HepG2 (cell line): ENCODE results near the gene ZMYND8. TPM values are rescaled to one million over a fixed set of nuclear protein-coding genes. Genes with fewer than 3 reads are reported as not detected.

ENCODE experiments used
- ATAC-seq: fragments of 200-7000 bp; cut with Tn5 transposase; 3 replicates; pipeline ENCODE4 v1.9.1; 2020; ENCODE audit warnings: mild to moderate bottlenecking, moderate library complexity
- BruUV-seq: library from RNA; stranded (reverse); fragments of 400-500 nt; replicated peaks from 2 replicates; lab custom pipeline; 2021; lab: Mats Ljungman, UMichigan
- CTCF ChIA-PET: fragments of 300-600 bp; formaldehyde crosslinking; extraction: SDS; loops from one replicate; lab custom pipeline; 2021; ENCODE audit warnings: low total read pairs, inconsistent platforms, low intra/inter-chr PET ratio; lab: Yijun Ruan, JAX
- POLR2A ChIA-PET: fragments of 350-600 bp; sonication (Branson Sonifier 250); formaldehyde crosslinking; loops from one replicate; lab custom pipeline; 2020; ENCODE audit warnings: antibody characterized with exemption, inconsistent platforms; lab: Yijun Ruan, JAX
- DNase-seq: peaks from one replicate; pipeline ENCODE4 v3.0.0-alpha.2; 2015; ENCODE audit warnings: low spot score
- FAIRE-seq: peaks from 3 replicates; lab custom pipeline; 2011; peaks lifted over from hg19 to GRCh38; lab: Jason Lieb, UNC
- H2AFZ ChIP-seq: one replicate; pipeline ENCODE4 v1.6.1; 2011; ENCODE audit warnings: low read length, inconsistent platforms
- H3K27ac ChIP-seq: fragments of 300-600 bp; 3 replicates; pipeline ENCODE4 v1.8.0; 2011; ENCODE audit warnings: mixed run types, mild to moderate bottlenecking, mixed read lengths, low read length, inconsistent platforms; ENCODE audit not compliant: insufficient read depth; ENCODE audit errors: extremely low read length
- H3K27me3 ChIP-seq, 2 experiments: fragments of 200-600 bp in 1 of 2; 2 replicates in 1 of 2; 3 replicates in 1 of 2; pipeline versions ENCODE4 v1.6.0 to v1.8.0; 2011; ENCODE audit warnings: low read length in 2 of 2, mild to moderate bottlenecking in 2 of 2, moderate library complexity in 2 of 2, inconsistent platforms in 1 of 2; ENCODE audit not compliant: insufficient read depth in 2 of 2, control insufficient read depth in 1 of 2
- H3K36me3 ChIP-seq, 2 experiments: fragments of 200-600 bp in 1 of 2; replicated peaks in 1 of 2; 2 replicates in 1 of 2; 3 replicates in 1 of 2; pipeline versions ENCODE4 v1.5.1 to v1.8.0; 2011; ENCODE audit warnings: low read length in 2 of 2, inconsistent platforms in 1 of 2; ENCODE audit not compliant: insufficient read depth in 2 of 2, control insufficient read depth in 1 of 2
- H3K4me1 ChIP-seq: 2 replicates; pipeline ENCODE4 v1.5.1; 2012; ENCODE audit warnings: low read length, inconsistent platforms; ENCODE audit not compliant: insufficient read depth
- H3K4me2 ChIP-seq: 2 replicates; pipeline ENCODE4 v1.6.0; 2011; ENCODE audit warnings: low read depth, low read length, inconsistent platforms
- H3K4me3 ChIP-seq, 3 experiments: fragments of 200-600 bp in 1 of 3; sonication (generic), shearing (Covaris generic) in 1 of 3; replicated peaks in 1 of 3; 2 replicates each; pipeline ENCODE4 v1.5.1; 2011 to 2016; ENCODE audit warnings: low read length in 3 of 3, inconsistent platforms in 2 of 3, low read depth in 2 of 3, mild to moderate bottlenecking in 2 of 3, control low read depth in 1 of 3, mixed read lengths in 1 of 3; ENCODE audit not compliant: insufficient read depth in 1 of 3
- H3K79me2 ChIP-seq: one replicate; pipeline ENCODE4 v1.6.1; 2011; ENCODE audit warnings: low read length, inconsistent platforms; ENCODE audit not compliant: insufficient read depth
- H3K9ac ChIP-seq: 2 replicates; pipeline ENCODE4 v1.6.0; 2011; ENCODE audit warnings: mild to moderate bottlenecking, low read depth, low read length, inconsistent platforms; ENCODE audit not compliant: insufficient read depth
- H3K9me3 ChIP-seq: 2 replicates; pipeline ENCODE4 v1.5.1; 2012; ENCODE audit warnings: mild to moderate bottlenecking, low read length
- H4K20me1 ChIP-seq: 2 replicates; pipeline ENCODE4 v1.6.0; 2011; ENCODE audit warnings: inconsistent platforms, mild to moderate bottlenecking, low read length, moderate library complexity; ENCODE audit not compliant: insufficient read depth
- CBX1 ChIP-seq: IDR thresholded peaks from one replicate; pipeline ENCODE4 v1.6.1; 2016; ENCODE audit warnings: antibody characterized with exemption, low read depth
- CEBPB ChIP-seq: IDR thresholded peaks from 2 replicates; pipeline ENCODE4 v1.6.1; 2011; ENCODE audit warnings: low read depth, low read length, improper control_type of control experiment, borderline replicate concordance
- DMAP1 ChIP-seq: IDR thresholded peaks from 2 replicates; pipeline ENCODE4 v1.6.1; 2016
- RARG ChIP-seq: sonication (generic); formaldehyde crosslinking; IDR thresholded peaks from 2 replicates; pipeline ENCODE4 v1.4.0; 2020; ENCODE audit warnings: low read depth, mild to moderate bottlenecking, missing genetic modification reagents
- RBM22 ChIP-seq: fragments of 200-400 bp; formaldehyde crosslinking; optimal IDR thresholded peaks from 2 replicates; pipeline ENCODE3; 2017; ENCODE audit warnings: mild to moderate bottlenecking, low read length, moderate library complexity
- ZNF629 ChIP-seq: sonication (generic); formaldehyde crosslinking; conservative IDR thresholded peaks from 2 replicates; pipeline ENCODE4 v1.5.0; 2020; ENCODE audit warnings: missing genetic modification reagents
- WGBS: methylation state at CpG from one replicate; pipeline ENCODE4 v1.1.6; 2017; ENCODE audit warnings: low lambda C conversion rate; 5-methylcytosine and 5-hydroxymethylcytosine counted together
- in situ Hi-C: cut with HindIII; loops from 2 replicates; pipeline ENCODE4 v1.10.0; 2017; ENCODE audit warnings: low pct_unique_long_range_greater_than_20kb; ENCODE audit not compliant: extremely low pct_ligation_motif_present
- intact Hi-C: fragments of 100-400 bp; cut with micrococcal nuclease; formaldehyde crosslinking; loops from one replicate; pipeline ENCODE4 v1.10.0; 2022; ENCODE audit not compliant: unreplicated experiment
- polyA plus RNA-seq, 8 experiments: library from polyadenylated mRNA; depleted of rRNA in 3 of 8; stranded (reverse) in 7 of 8; unstranded in 1 of 8; fragments of >200 nt; fragmentation: Illumina TruSeq in 4 of 8; extraction: Trizol in 4 of 8; gene quantifications; 2 replicates each; pipeline versions ENCODE4 v1.2.1 to v1.2.3, GENCODE V29; 2011 to 2016; ENCODE audit warnings: low read depth in 4 of 8, missing spikeins in 1 of 8, mixed read lengths in 1 of 8; ENCODE audit not compliant: insufficient read depth in 1 of 8
- total RNA-seq, 5 experiments: library from RNA; depleted of rRNA; stranded (reverse); fragments of >200 nt; fragmentation: Illumina TruSeq; extraction: Trizol; gene quantifications; 2 replicates each; pipeline ENCODE4 v1.2.3, GENCODE V29; 2016; ENCODE audit warnings: low read depth in 1 of 5
- TF ChIP-seq, protein P1 (sequence below): sonication (generic); formaldehyde crosslinking; IDR thresholded peaks from 2 replicates; pipeline ENCODE4 v1.5.0; 2020; ENCODE audit warnings: missing genetic modification reagents

The ZMYND8 gene
- total and polyA plus RNA-seq, 2 of the 13 experiments (the other 11 are each of a cell fraction or from before 2014, with no cell fraction given): 53.9 to 84.7 TPM

DNA sequence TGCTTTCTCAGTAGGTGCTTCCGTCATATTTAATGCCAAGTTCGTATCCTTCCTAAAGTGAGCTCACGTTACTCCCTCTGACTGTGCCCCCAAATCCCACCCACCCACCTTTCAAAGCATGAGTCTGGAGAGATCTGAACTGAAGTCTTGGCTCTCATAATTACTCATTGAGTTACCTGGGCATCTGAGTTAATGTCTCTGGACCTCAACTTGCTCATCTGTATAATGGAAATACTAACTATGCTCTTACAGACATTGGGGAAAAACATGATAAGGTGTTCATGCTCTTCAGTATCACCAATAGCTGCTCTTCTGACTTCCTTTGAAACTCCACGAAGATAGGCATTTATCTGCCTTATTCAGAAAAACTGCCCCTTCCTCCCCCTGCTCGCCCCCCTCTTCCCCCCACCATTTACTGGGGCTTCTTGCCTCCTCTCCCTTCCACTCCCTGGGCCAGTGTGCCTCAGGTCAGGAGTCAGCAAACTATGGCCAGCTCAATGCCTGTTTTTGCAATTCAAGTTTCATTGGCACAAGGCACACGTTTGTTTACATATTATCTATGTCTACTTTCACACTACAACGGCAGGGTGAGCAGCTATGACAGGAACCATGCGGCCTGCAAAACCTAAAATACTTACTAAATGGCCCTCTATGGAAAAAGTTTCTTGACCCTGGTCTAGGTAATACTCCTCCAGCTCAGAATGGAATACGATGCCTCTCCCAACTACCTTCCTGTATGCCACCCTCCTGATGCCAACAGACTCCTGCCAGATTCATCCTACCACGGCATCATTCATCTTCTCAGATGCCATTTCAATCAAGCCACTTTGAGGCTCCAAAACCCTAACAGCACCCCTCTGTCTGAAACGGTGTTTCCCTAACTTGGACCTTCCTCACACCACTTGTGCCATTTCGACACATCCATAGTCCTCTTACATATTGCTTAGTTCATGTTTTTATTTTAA lies 138.7 kb downstream of the ZMYND8 start:
- FAIRE-seq (no peak), ATAC-seq (no peak)
- Histone ChIP-seq H3K4me2 (no peak overlapping the region), H3K9me3 (no peaks in the 10 kb centered on the region), H3K4me1 (no peaks in the 10 kb centered on the region)
- ChIA-PET POLR2A (interaction anchor here (1.2 kb wide), 1 partner anchor 13 kb away, joined by 3 read pairs; no protein-coding TSS in a partner anchor), CTCF (no interaction called here)
- 92% methylated on average over 12 of the region's 12 CpGs for WGBS
- TF ChIP-seq DMAP1 (CRISPR knock-in tag): no peak
- no peak for TF ChIP-seq CBX1
- TF ChIP-seq ZNF629: peak; percentile 78
- TF ChIP-seq RBM22: peak; percentile 61
- no peak for TF ChIP-seq RARG
- TF ChIP-seq CEBPB: 0 out of 2 replicates have a peak, but pooled peaks have one; percentile 11
- TF ChIP-seq, protein P1, sequence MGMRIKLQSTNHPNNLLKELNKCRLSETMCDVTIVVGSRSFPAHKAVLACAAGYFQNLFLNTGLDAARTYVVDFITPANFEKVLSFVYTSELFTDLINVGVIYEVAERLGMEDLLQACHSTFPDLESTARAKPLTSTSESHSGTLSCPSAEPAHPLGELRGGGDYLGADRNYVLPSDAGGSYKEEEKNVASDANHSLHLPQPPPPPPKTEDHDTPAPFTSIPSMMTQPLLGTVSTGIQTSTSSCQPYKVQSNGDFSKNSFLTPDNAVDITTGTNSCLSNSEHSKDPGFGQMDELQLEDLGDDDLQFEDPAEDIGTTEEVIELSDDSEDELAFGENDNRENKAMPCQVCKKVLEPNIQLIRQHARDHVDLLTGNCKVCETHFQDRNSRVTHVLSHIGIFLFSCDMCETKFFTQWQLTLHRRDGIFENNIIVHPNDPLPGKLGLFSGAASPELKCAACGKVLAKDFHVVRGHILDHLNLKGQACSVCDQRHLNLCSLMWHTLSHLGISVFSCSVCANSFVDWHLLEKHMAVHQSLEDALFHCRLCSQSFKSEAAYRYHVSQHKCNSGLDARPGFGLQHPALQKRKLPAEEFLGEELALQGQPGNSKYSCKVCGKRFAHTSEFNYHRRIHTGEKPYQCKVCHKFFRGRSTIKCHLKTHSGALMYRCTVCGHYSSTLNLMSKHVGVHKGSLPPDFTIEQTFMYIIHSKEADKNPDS (CRISPR knock-in tag): no peak
- TF ChIP-seq, all 625 proteins: peak for 3
- H2AFZ ChIP-seq: no peak overlapping the region
- TSS peak; percentile 29 for BruUV-seq
- no peak overlapping the region for H3K4me3 ChIP-seq
- in situ Hi-C loops: no loop called here
- H3K36me3 ChIP-seq: peaks cover 72 to 92% of the 10 kb centered on the region in 2 experiments
- intact Hi-C loops: loop anchor here (5.0 kb wide), 1 partner anchor 35 kb away; no protein-coding TSS in a partner anchor
- no peaks in the 10 kb centered on the region; a peak in 1 of 5 replicates for H3K27me3 ChIP-seq
- H3K79me2 ChIP-seq: peaks cover 7% of the 10 kb centered on the region
- H3K9ac ChIP-seq: no peak overlapping the region
- peaks cover 23% of the 10 kb centered on the region; the same call in 1 of the 2 replicates for H4K20me1 ChIP-seq
- H3K27ac ChIP-seq: no peak overlapping the region
- DNase-seq: no peak
